ENCODE data around the gene JAGN1.
"Not testable (repeated sequence)": the region's sequence is repeated elsewhere in the genome, so short reads cannot be mapped to it uniquely, and the experiment has no call there.

Gene JAGN1

DNA sequence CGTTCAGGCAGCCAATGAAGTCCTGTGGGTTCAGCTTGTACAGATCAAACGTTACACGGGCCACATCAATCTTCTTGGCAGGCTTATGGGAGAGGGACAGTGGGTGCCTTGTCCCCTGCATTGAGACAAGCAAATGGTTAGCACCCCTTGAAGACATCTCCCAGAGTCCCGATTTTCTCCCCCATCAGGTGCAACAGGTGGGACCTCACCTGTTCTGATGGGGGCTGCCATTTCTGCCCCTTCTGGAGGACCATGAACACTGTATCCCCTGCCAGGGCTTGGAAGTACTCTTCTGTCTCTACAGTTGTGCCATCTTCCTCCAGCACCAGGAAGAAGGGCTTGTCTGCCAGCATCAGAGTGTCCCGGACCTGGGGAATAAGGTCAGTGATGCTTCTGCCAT lies 20.5 kb upstream of the JAGN1 start:
- DNase-seq, result no peak

DNA sequence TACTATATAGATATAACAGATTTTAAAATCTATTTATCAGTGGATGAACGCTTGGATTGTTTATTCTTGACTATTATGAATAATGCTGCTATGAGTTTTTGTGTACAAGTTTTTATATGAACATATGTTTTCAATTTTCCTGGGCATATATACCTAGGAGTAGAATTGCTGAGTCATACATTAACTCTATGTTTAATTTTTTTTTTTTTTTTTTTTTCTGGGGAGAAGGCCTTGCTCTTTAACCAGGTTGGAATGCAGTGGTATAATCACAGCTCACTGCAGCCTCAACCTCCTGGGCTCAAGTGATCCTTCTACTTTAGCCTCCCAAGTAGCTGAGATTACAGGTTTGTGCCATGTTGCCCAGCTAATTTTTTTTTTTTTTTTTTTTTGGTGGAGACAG lies 19.4 kb upstream of the JAGN1 start:
- DNase-seq, result no peak

DNA sequence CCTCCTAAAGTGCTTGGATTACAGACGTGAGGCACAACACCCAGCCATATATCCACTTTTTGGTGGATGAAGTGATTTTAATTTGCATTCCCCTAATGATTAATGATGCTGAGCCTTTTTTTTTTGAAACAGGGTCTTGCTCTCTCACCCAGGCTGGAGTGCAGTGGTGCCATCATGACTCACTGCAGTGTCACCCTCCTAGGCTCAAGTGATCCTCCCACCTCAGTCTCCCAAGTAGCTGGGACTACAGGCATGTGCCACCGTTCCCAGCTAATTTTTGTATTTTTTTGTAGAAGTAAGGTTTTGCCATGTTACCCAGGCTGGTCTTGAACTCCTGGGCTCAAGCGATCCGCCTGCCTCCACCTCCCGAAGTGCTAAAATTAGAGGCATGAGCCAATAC lies 18.3 kb upstream of the JAGN1 start:
- not testable (repeated sequence) for DNase-seq

DNA sequence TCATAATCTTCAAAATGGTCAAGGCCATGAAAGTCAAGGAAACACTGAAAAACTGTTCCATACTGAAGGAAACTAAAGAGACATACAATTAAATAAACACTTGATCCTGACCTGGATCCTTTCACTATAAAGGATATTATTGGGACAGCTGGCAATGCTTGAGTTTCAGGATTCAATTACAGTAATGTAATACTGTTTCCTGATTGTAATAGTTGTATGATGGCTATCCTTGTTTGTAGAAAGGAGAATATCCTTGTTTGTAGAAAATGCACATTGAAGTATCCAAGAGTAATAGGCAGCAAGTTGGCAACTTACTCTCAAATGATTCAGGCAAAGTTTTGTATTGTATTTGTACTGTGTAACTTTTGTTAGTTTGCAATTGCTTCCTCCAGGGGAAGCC lies 15.0 kb upstream of the JAGN1 start:
- peak in 1 of 2 experiments; percentile 53 for DNase-seq

DNA sequence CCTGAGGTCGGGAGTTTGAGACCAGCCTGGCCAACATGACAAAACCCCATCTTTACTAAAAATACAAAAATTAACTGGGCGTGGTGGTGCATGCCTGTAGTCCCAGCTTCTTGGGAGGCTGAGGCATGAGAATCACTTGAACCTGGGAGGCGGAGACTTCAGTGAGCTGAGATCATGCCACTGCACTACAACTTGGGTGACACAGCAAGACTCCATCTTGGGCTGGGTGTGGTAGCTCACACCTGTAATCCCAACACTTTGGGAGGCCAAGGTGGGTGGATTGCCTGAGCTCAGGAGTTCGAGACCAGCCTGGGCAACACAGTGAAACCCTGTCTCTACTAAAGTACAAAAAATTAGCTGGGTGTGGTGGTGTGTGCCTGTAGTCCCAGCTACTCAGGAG lies 14.2 kb upstream of the JAGN1 start:
- not testable (repeated sequence) for DNase-seq

DNA sequence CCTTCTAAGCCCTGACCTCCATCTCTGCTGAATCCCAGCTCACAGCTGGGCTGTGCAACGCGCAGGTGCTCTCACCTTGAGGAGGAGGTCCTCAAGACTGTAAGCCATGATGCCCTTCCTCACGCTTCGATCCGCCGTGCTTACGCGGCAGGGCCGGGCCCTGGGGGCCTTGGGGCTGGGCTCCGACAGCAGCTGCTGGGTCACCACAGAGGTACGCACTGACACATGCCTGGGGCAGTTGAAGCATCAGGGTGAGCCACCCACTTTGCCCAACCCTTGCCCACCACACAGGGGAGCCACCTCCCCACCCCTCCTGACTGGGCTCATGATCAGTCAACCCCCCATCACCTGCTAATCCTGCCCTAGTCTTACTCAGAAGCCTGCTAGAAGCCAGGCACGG lies 13.4 kb upstream of the JAGN1 start:
- no peak for DNase-seq

DNA sequence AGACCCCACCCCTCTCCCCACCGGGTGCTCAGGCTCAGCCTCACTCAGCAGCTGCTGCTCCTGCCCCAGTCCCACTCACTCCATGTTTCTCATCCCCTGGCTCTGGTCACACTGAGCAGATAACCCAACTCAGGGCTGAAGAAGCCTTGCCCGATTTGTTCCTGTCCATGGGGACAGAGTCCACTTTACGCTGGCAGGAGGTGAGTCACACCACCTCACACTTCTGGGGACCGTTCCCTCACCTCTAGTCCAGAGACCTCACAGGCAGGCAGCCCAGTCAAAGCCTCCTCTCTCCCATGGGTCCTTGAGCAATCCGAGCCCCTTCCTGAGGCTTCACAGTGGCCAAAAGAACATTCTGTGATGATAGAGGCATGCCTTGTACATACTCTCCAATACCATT lies 11.7 kb upstream of the JAGN1 start:
- no peak for DNase-seq

DNA sequence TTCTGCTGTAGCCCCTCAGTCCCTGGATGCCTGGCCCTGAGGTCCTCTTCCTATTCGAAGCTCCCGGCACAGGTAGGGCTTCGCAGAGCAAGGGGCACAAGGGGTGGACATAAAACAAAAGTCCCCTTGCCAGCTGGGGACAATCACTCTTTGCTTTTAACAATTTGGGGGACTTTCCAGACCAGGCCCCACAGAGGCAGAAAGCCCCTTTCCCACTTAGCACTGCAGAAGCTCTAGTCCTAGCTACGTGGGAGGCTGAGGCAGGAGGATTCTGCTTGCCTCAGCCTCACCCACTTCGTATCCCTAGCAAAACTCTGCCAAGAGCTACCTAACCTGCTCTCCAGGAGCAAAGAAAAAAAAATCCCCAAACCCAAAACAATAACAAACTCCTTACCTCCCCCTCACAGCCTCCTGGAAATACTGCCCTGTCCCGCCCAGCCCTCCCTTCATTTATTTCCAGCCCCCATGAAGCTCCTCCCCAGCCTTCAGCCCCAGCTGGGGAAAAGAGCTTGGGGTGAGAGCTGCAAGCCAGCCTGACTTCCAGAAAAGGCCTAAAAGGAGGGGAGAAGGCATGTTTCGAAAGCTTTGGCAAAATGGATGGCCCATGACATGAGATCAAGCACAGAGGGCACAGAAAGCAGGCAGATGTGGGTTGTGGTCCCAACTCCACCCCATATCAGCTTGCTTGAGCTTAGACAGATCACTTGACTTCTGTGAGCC lies 10.4 kb upstream of the JAGN1 start, which contains the start of gene CIDEC:
CIDEC (minus strand) TSS at position 424 of the 720 bp plus-strand sequence. CDS start 1,767 bp downstream, outside the sequence.
- no peak for DNase-seq

DNA sequence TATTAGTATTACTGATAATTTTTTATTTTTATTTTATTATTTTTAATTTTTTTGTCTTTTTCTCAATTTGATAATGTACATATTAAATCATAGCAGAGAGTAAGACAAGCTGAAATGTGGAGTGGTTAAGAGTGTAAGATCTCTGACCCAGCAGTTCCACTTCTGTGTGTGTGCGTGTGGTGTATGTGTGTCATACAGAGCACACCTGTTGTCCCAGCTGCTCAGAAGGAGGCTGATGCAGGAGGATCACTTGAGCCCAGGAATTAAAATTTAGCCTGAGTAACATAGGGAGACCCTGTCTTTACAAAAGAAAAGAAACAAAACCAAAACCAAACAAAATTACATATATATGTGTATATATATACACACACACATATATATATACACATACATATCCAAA lies 9.0 kb upstream of the JAGN1 start:
- no peak for DNase-seq

DNA sequence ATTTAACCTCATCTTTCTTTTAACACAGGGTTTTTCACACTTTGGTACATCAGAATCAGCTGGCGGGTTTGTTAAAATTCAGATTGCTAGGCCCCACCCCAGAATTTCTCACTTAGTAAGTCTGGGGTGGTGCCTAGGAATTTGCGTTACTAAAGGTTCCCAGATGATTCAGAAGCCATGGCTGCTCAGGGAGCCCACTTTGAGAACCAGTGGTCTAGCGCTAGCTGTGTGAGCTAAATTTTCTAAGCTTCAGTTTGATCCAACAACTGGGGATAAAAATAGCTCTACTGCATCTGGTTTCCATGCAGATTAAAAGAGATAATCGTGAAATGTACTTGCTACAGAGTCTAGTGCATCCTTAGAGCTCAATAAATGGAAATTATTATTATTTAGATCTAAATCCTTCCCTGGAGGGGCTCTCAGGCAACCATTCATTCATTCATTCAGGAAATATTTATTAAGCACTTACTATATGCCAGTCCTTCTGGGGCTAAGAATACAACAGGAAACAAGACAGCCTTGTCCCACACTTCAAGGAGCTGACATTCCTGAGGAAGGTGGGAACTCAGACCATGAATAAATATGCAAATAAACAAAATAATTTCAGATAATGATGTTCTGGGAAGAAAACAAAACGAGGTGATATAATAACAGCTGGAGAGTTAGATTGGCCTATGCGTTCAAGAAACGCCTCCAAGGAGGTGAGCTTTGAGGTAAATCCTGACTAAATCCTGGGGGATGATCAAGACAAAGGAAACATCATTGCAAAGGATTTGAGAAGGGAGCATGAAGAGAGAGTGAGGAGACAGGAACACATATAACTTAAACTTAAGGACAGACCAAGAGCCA lies 6.5 kb upstream of the JAGN1 start:
- no peak for DNase-seq

DNA sequence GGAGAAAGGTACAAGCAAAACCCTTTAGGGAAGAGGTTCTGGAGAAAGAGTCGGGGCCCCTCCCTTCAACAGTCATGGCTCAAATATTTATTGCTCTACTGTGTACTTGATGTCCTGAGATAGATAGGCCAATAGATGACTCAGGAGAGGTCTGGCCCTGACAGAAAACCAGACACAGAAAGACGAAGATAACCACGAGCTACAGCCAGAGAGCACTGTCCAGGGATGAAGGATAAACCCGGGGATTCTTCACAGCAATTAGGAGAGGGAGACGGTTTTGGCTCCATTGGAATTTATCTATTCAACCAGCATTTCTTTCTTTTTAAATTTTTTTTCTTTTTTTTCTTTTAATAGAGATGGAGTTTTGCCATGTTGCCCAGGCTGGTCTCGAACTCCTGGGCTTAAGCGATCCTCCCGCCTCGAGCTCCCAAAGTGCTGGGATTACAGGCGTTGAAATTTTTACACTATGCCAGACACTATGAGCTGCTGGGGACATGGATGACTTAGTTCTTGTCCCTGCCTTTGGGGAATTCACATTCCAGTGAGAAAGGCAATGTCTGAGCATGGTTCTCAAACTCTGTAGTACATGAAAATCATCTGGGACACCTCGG lies 5.8 kb upstream of the JAGN1 start:
- no peak for DNase-seq

DNA sequence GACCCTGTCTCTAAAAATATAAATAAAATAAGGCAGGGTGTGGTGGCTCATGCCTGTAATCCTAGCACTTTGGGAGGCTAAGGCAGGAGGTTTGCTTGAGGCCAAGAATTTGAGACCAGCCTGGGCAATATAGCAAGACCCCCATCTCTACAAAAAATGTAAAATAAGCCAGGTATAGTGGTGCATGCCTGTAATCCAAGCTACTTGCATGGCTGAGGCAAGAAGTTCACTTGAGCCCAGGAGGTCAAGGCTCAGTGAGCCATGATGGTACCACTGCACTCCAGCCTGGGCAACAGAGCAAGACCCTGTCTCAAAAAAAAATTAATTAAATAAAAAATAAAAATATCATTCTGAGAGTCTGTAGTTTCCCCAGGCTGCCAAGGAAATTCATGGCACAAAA lies 4.1 kb upstream of the JAGN1 start:
- no peak for DNase-seq

DNA sequence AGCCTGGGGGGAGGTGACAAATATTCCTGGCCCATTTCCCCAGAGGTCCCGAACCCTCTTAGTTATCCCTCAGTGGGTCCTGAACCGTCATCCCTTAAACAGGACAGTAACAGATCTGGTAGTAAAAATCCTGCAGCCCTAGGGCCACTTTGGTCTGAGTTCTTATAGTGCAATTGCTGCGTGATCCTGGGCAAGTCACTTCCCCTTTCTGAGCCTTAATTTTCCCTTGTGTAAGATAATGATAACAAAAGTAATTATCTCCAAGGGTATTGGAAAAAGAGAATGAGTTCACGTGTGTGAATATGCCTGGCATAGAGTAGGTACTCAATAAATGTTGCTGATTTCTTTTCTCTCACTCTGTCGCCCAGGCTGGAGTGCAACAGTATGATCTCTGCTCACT lies 2.9 kb upstream of the JAGN1 start:
- no peak for DNase-seq

DNA sequence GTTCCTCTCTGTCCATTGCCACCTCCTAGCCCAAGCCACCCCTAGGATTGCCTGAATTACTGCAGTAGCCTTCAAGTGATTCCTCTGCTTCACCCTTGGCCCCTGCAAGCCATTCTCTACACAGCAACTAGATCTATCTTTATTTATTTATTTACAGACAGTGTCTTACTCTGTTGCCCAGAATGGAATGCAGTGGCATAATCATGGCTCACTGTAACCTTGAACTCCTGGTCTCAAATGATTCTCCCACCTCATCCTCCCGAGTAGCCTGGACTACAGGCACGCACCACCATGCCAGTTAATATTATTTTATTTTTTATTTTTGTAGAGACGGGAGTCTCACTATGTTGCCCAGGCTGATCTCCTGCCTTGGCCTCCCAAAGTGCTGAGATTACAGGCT lies 1.9 kb upstream of the JAGN1 start:
- DNase-seq, result no peak

DNA sequence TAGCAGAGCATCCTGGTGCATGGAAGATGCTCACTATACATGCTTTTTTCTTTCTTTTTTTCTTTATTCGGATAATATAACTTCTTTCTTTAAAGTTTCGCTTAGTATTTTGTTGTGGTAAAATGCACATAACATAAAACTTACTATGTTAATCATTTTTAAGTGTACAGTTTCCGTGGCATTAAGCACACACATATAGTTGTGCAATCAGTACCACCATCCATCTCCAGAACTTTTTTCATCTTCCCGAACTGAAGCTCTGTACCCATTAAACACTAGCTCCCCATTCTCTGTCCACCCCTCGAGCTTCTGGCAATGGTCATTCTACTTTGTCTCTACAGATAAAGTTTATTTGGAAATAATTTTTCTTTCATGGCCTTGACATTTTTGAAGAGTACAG lies 1.0 kb upstream of the JAGN1 start:
- no peak for DNase-seq

DNA sequence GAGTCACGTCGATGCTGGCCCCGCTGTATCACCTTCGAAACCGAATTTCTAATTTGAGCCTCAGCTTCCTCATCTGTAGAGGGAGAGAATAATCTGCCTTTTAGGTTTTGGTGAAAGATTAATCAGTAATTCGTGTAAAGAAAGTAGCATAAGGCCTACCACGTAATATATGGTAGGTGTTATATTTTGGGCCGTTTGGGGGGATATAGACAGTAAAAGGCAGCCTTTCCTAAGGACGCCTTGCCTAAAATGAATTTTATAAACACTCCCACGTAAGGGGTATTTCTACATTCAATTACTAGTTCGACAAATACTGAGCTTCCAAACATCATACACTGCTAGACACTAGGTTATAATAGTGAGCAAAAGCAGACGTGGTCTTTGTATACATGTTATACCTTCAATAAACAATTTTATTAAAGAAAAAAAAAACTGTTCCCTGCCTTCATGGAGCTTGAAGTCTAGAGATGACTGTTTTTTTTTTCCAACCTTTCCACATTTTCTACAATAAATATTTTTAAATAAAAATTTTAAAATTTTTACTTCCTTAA lies 737 bp downstream of the JAGN1 start:
- no peak for DNase-seq

DNA sequence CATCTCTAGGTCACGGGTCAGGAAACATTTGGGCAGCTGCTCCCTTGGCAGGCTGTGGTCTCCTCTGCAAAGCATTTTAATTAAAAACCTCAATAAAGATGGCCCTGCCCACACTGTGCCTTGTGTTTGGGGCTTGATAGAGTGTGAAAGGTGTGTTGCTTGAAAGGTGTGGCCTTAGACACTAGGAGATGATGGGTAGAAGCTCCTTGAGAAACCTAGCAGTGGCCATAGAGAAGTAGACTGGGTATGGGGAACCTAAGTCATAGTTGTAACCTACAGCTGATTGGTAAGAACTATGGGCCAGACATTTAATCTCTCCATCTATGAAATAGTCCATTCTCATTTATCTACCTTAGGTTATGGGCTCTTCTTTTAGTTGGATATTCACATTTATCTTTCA lies 3.3 kb downstream of the JAGN1 start:
- DNase-seq, result no peak

DNA sequence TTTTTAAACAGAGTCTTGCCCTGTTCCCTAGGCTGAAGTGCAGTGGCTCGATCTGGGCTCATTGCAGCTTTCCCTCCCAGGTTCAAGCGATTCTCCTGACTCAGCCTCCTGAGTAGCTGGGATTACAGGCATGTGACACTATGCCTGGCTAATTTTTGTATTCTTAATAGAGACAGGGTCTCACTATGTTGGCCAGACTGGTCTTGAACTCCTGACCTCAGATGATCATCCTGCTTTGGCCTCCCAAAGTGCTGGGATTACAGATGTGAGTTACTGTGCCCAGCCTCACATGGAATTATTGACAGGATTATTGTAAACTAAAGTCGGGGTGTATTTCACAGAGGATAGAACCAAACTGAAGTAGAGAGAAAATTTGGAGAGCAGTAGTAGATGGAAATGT lies 5.3 kb downstream of the JAGN1 start:
- not testable (repeated sequence) for DNase-seq

DNA sequence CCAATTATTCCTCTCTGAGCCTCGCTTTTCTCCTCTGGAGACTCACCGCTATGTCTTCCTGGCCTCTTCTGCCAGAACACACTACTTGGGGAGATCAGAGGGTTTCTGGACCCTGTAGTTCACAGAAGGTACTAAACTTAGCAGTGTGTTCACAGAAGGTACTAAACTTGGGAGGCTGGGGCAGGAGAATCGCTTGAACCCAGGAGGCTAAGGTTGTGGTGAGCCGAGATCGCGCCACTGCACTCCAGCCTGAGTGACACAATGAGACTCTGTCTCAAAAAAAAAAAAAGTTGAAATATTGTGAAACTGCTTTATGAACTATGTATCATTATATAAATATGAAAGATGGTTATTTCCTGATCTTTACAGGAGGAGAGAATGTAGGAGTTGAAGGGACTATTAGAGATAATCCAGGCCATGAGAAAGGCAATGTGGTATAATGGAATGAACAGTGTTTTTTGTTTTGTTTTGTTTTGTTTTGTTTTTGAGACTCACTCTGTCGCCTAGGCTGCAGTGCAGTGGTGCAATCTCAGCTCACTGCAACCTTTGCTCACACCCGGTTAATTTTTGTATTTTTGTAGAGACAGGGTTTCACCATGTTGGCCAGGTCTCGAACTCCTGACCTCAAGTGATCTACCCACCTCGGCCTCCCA lies 6.5 kb downstream of the JAGN1 start:
- DNase-seq, result not testable (repeated sequence)

DNA sequence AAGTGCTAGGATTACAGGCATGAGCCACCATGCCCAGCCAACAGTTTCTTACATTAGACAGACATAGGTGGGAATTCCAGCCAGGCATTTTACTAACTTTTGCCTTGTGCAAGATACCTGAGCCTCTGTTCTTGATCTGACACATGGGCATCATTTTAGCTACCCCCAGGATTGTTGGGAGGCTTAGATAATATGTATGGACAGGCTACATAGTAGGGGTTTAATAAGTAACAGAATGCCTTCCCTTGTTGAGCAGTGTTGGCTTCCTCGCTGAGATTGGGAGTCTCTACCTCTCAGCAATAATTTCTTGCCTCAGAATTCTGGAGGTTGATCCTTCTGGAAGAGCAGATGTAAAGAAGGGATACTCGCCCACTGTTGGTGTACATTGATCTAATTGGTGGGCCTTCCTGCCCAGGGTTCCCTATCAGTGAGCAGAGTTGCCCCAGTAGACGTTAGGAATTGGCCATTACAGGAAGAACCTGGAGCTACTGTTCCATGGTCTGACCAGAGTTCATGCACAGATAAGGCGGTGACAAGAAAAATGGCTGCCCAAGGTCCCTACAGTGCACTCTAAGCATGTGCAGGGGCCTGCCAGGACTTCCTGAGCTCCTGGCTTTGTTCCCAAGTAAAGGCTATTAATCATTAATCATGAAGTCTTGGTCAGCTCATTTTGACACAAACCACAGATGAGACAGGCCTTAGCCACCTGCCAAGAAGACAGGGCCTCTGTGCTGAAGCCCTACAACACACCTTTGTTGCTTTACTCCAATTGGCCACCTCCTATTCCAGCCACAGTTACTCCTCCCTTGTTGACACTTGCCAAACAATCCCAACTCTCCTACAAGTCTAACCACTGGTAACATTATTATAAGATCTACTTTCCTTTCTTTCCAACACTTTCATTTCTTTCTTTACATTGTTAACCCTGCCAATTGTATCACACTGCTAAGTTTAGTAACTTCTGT lies 7.3 kb downstream of the JAGN1 start:
- peak in 1 of 2 experiments; percentile 9 for DNase-seq

DNA sequence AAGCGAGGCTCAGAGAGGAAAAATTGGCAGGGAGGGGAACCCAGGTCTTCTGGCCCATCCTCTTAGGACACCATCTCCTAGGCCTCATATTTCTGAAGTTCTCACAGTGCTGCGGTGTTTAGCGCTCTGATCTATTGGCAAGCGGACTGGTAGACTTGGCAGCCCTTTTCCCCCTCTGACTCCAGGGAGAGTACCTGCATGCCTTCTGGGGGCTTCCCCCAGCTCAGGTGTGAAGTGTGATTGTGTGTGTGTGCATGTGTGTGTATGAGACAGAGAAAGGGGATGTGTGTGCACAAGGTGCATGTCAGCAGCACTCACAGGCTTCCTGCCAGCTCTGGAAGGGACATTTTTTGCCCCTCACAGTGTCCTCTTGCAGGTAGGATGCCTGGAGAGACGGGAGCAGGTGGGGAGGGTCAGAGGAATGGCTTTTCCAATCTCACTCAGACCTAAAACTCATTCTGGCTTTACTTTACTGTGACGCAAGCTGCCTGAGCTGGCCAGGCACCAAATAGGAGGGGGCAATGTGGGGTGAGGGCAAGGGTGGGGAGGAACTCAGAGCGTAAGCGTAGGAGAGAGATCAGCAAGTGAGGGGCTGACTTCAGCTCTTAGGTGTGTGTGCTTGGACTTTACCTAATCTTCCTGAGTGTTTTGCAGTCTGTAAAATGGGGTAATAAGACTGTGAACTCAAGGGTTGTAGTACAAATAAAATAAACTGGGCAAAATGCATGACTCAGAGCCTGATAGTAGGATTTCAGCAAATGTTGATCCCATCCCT lies 8.2 kb downstream of the JAGN1 start:
- no peak for DNase-seq
